K562 (cell line): ENCODE data around the gene HS6ST1. TPM values are rescaled to one million over a fixed set of nuclear protein-coding genes. Genes with fewer than 3 reads are reported as not detected.

Source experiments
- ATAC-seq: fragments of 200-7000 bp; cut with Tn5 transposase; 3 replicates; pipeline ENCODE4 v1.9.1; 2020; ENCODE audit warnings: moderate library complexity
- BruUV-seq: library from RNA; stranded (reverse); fragments of 400-500 nt; replicated peaks from 2 replicates; lab custom pipeline; 2021; lab: Mats Ljungman, UMichigan
- CTCF ChIA-PET: fragments of 300-600 bp; formaldehyde crosslinking; extraction: SDS; loops from one replicate; lab custom pipeline; 2021; ENCODE audit warnings: low intra/inter-chr PET ratio; lab: Yijun Ruan, JAX
- POLR2A ChIA-PET: fragments of 300-600, 350-650 bp; sonication (Branson Sonifier 250); formaldehyde crosslinking; extraction: SDS; loops from one replicate; lab custom pipeline; 2021; ENCODE audit warnings: antibody characterized with exemption, inconsistent platforms; lab: Yijun Ruan, JAX
- DNase-seq, 4 experiments: peaks; one replicate each; pipeline versions ENCODE4 v3.0.0 to v3.0.0-alpha.2; 2011 to 2018; ENCODE audit warnings: low spot score in 3 of 4, mixed read lengths in 3 of 4; ENCODE audit errors: extremely low read depth in 1 of 4
- FAIRE-seq: peaks from 2 replicates; lab custom pipeline; 2011; peaks lifted over from hg19 to GRCh38; lab: Jason Lieb, UNC
- H2AFZ ChIP-seq: 2 replicates; pipeline ENCODE4 v1.6.0; 2011; ENCODE audit warnings: low read depth, low read length, control low read depth, inconsistent platforms
- H3K27ac ChIP-seq: fragments of 200-600 bp; 3 replicates; pipeline ENCODE4 v1.8.0; 2011; ENCODE audit warnings: low read depth, mild to moderate bottlenecking, control low read depth, inconsistent platforms, low read length, moderate library complexity, mixed read lengths; ENCODE audit errors: extremely low read depth
- H3K27me3 ChIP-seq, 2 experiments: fragments of 300-600 bp in 1 of 2; 2 replicates in 1 of 2; 3 replicates in 1 of 2; pipeline versions ENCODE4 v1.6.0 to v1.8.0; 2011; ENCODE audit warnings: inconsistent platforms in 2 of 2, low read length in 2 of 2, mild to moderate bottlenecking in 1 of 2, mixed read lengths in 1 of 2, moderate library complexity in 1 of 2; ENCODE audit not compliant: control insufficient read depth in 2 of 2, insufficient read depth in 2 of 2
- H3K36me3 ChIP-seq: fragments of 300-600 bp; 3 replicates; pipeline ENCODE4 v1.8.0; 2011; ENCODE audit warnings: mild to moderate bottlenecking, low read length, inconsistent platforms; ENCODE audit not compliant: control insufficient read depth, insufficient read depth
- H3K4me1 ChIP-seq, 2 experiments: fragments of 200-600 bp in 1 of 2; replicated peaks in 1 of 2; 2 replicates in 1 of 2; 3 replicates in 1 of 2; pipeline versions ENCODE4 v1.5.1 to v1.8.0; 2011; ENCODE audit warnings: inconsistent platforms in 2 of 2, low read length in 2 of 2, mild to moderate bottlenecking in 1 of 2, mixed read lengths in 1 of 2, moderate library complexity in 1 of 2; ENCODE audit not compliant: control insufficient read depth in 2 of 2, insufficient read depth in 2 of 2
- H3K4me2 ChIP-seq: 2 replicates; pipeline ENCODE4 v1.6.1; 2011; ENCODE audit warnings: low read length, control low read depth, inconsistent platforms, mixed read lengths; ENCODE audit not compliant: insufficient read depth
- H3K4me3 ChIP-seq: fragments of 200-600 bp; sonication (generic), shearing (Covaris generic); 2 replicates; pipeline ENCODE4 v1.5.1; 2016; ENCODE audit warnings: control low read depth, inconsistent platforms
- H3K79me2 ChIP-seq: fragments of 200-600 bp; 3 replicates; pipeline ENCODE4 v1.8.0; 2011; ENCODE audit warnings: low read length, inconsistent platforms; ENCODE audit not compliant: control insufficient read depth, insufficient read depth
- H3K9ac ChIP-seq, 2 experiments: 2 replicates each; pipeline versions ENCODE4 v1.6.0 to v1.6.1; 2011; ENCODE audit warnings: low read depth in 2 of 2, low read length in 2 of 2, control low read depth in 1 of 2, inconsistent platforms in 1 of 2, mild to moderate bottlenecking in 1 of 2, mixed read lengths in 1 of 2; ENCODE audit not compliant: insufficient read depth in 1 of 2
- H3K9me1 ChIP-seq: one replicate; pipeline ENCODE4 v1.6.0; 2011; ENCODE audit warnings: inconsistent platforms, mild to moderate bottlenecking, low read length, moderate library complexity; ENCODE audit not compliant: control insufficient read depth, insufficient read depth
- H3K9me3 ChIP-seq: replicated peaks from 2 replicates; pipeline ENCODE4 v1.5.1; 2011; ENCODE audit warnings: low read depth, low read length, inconsistent platforms; ENCODE audit not compliant: control insufficient read depth, insufficient read depth
- H4K20me1 ChIP-seq: replicated peaks from 2 replicates; pipeline ENCODE4 v1.6.1; 2011; ENCODE audit warnings: low read length, inconsistent platforms, mixed read lengths; ENCODE audit not compliant: control insufficient read depth, insufficient read depth
- ELF2 ChIP-seq: fragments of 250-450 bp; sonication (Bioruptor Pico); IDR thresholded peaks from 2 replicates; pipeline ENCODE4 v1.5.0; 2021; ENCODE audit warnings: mild to moderate bottlenecking
- TRIM28 ChIP-seq: fragments of 450-650 bp; IDR thresholded peaks from 2 replicates; pipeline ENCODE4 v1.6.1; 2017
- ZNF445 ChIP-seq: fragments of 250-450 bp; sonication (Bioruptor Pico); IDR thresholded peaks from 2 replicates; pipeline ENCODE4 v1.4.0; 2020; ENCODE audit warnings: low read depth, mild to moderate bottlenecking, moderate library complexity
- ZNF449 ChIP-seq: fragments of 250-450 bp; sonication (Bioruptor Pico); IDR thresholded peaks from 2 replicates; pipeline ENCODE4 v1.8.0; 2022; ENCODE audit warnings: moderate library complexity, mild to moderate bottlenecking, inconsistent platforms
- WGBS: fragments of 100-300 bp; shearing (Covaris generic); methylation state at CpG from one replicate; pipeline ENCODE4 v1.1.6; 2016; ENCODE audit warnings: low coverage, mixed read lengths; ENCODE audit not compliant: insufficient coverage; ENCODE audit errors: missing lambda C conversion rate; 5-methylcytosine and 5-hydroxymethylcytosine counted together
- in situ Hi-C: fragments of 300-500 bp; cut with MboI; formaldehyde crosslinking; loops from 4 replicates; pipeline ENCODE4 v1.15.0; 2018; ENCODE audit warnings: inconsistent platforms, mixed read lengths
- intact Hi-C: fragments of 100-400 bp; cut with micrococcal nuclease; formaldehyde crosslinking; loops from 2 replicates; pipeline ENCODE4 v1.14.2; 2022
- polyA plus RNA-seq, 8 experiments: library from polyadenylated mRNA; depleted of rRNA in 4 of 8; stranded (reverse) in 5 of 8; unstranded in 3 of 8; fragments of >200 nt; fragmentation: Nextera tagmentation in 2 of 8; fragmentation: Illumina TruSeq in 1 of 8; extraction: Ambion mirVana in 2 of 8; extraction: Trizol in 1 of 8; gene quantifications; 2 replicates each; pipeline versions ENCODE4 v1.2.1 to v1.2.3, GENCODE V29; 2011 to 2014; ENCODE audit warnings: inconsistent platforms in 1 of 8, missing spikeins in 1 of 8
- total RNA-seq, 7 experiments: library from RNA; depleted of rRNA in 6 of 7; stranded (reverse); fragments of >200 nt in 6 of 7; fragmentation: Illumina TruSeq in 2 of 7; extraction: Trizol in 2 of 7; gene quantifications; 2 replicates each; pipeline versions ENCODE4 v1.2.1 to v1.2.3, GENCODE V29; 2011 to 2021; ENCODE audit warnings: low replicate concordance in 1 of 7

HS6ST1 gene
- total and polyA plus RNA-seq, 9 of the 15 experiments (the other 6 are each of a cell fraction or from before 2014, with no cell fraction given), result 0.06 to 7.4 (median 3.8) TPM

- TF ChIP-seq ZNF445 (CRISPR knock-in tag) (no peak), ELF2 (no peak), ZNF449 (CRISPR knock-in tag) (no peak), TRIM28 (no peak)
- in situ Hi-C loops, result no loop called here
- H2AFZ ChIP-seq, result no peak overlapping the region
- H3K4me3 ChIP-seq, result no peak overlapping the region
- peak overlapping the region in 1 of 2 experiments; percentile 21; a peak in 1 of 4 replicates for H3K9ac ChIP-seq
- H3K4me2 ChIP-seq, result no peak overlapping the region
- FAIRE-seq (no peak), DNase-seq (no peak), ATAC-seq (no peak)
- peaks cover 13 to 49% of the 10 kb centered on the region in 2 experiments for H3K4me1 ChIP-seq
- WGBS, result 28% methylated on average over 8 of the region's 8 CpGs
- no peaks in the 10 kb centered on the region for H3K36me3 ChIP-seq
- H3K79me2 ChIP-seq, result no peaks in the 10 kb centered on the region
- intact Hi-C loops, result loop anchor here (10.0 kb wide), 1 partner anchor 236 kb away; no protein-coding TSS in a partner anchor
- no TSS peak for BruUV-seq
- H3K27ac ChIP-seq, result no peak overlapping the region
- peaks cover 4% of the 10 kb centered on the region for H3K9me1 ChIP-seq
- ChIA-PET CTCF (no interaction called here), POLR2A (interaction anchor here (0.5 to 1.3 kb wide), 4 partner anchors 8 to 1468 kb away, joined by 3 to 4 read pairs (median 4); no protein-coding TSS in a partner anchor)
- H3K9me3 ChIP-seq, result no peaks in the 10 kb centered on the region
- no peaks in the 10 kb centered on the region for H3K27me3 ChIP-seq
- peaks cover 15% of the 10 kb centered on the region for H4K20me1 ChIP-seq
These were observed 17.6 kb downstream of the HS6ST1 start for GRCh38 chr2:128301021-128301420.
